Measurements from ENCODE around the gene MRGPRX2. TPM values are rescaled to one million over a fixed set of nuclear protein-coding genes. Genes with fewer than 3 reads are reported as not detected.

MRGPRX2 gene
- total RNA-seq, 2 experiments from 2014 or later = not detected

- Histone ChIP-seq H3K36me3 (ENCODE audit: insufficient read depth, low read length) (no peaks in the 10 kb centered on the region), H3K27ac (ENCODE audit: low read depth in 1 of 2, low read length in 2 of 2) (no peak overlapping the region), H3K9me3 (ENCODE audit: control insufficient read depth in 1 of 2, insufficient read depth in 1 of 2, low read length in 2 of 2) (no peaks in the 10 kb centered on the region), H3K4me1 (ENCODE audit: insufficient read depth, low read length) (no peaks in the 10 kb centered on the region), H3K4me3 (ENCODE audit: low read length) (no peak overlapping the region), H3K27me3 (ENCODE audit: control insufficient read depth in 1 of 2, insufficient read depth in 2 of 2, low read length in 2 of 2) (peaks cover 4 to 11% of the 10 kb centered on the region in 2 experiments)
- POLR2A ChIA-PET = no interaction called here
- ATAC-seq (ENCODE audit: poor library complexity) (no peak), DNase-seq (no peak)
- Mint-ChIP-seq H3K4me3 (no peak overlapping the region), H3K27ac (no peak overlapping the region), H3K9me3 (peaks cover 3% of the 10 kb centered on the region), H3K27me3 (peaks cover 71% of the 10 kb centered on the region), H3K36me3 (ENCODE audit: low read depth) (no peaks in the 10 kb centered on the region), H3K4me1 (ENCODE audit: low read depth) (no peaks in the 10 kb centered on the region)
- TF ChIP-seq CTCF (IDR thresholded peaks at IDR 0.05) = no peak
- intact Hi-C loops (cut with DNase I, micrococcal nuclease) = no loop called here
- CTCF ChIA-PET = no interaction called here
Observed at GRCh38 chr11:19026862-19027261, 33.7 kb downstream of the MRGPRX2 start.

GRCh38 chr11:19025481-19026406, 34.8 kb downstream of the MRGPRX2 start:
- H3K27ac ChIP-seq (ENCODE audit: low read depth in 1 of 2, low read length in 2 of 2) = no peak overlapping the region
- H3K36me3 Mint-ChIP-seq (ENCODE audit: low read depth) = no peaks in the 10 kb centered on the region
- CTCF ChIA-PET = no interaction called here
- no peaks in the 10 kb centered on the region for H3K9me3 ChIP-seq (ENCODE audit: control insufficient read depth in 1 of 2, insufficient read depth in 1 of 2, low read length in 2 of 2)
- no peak for TF ChIP-seq CTCF (IDR thresholded peaks at IDR 0.05)
- peaks cover 75% of the 10 kb centered on the region for H3K27me3 Mint-ChIP-seq
- no peak overlapping the region for H3K4me3 Mint-ChIP-seq
- ATAC-seq (ENCODE audit: poor library complexity) (no peak), DNase-seq (no peak)
- POLR2A ChIA-PET = no interaction called here
- peaks cover 4 to 11% of the 10 kb centered on the region in 2 experiments for H3K27me3 ChIP-seq (ENCODE audit: control insufficient read depth in 1 of 2, insufficient read depth in 2 of 2, low read length in 2 of 2)
- no peak overlapping the region for H3K27ac Mint-ChIP-seq
- intact Hi-C loops (cut with DNase I, micrococcal nuclease) = no loop called here
- H3K4me1 ChIP-seq (ENCODE audit: insufficient read depth, low read length) = no peaks in the 10 kb centered on the region
- H3K36me3 ChIP-seq (ENCODE audit: insufficient read depth, low read length) = no peaks in the 10 kb centered on the region
- H3K9me3 Mint-ChIP-seq = peaks cover 3% of the 10 kb centered on the region
- H3K4me1 Mint-ChIP-seq (ENCODE audit: low read depth) = no peaks in the 10 kb centered on the region
- no peak overlapping the region for H3K4me3 ChIP-seq (ENCODE audit: low read length)

DNA sequence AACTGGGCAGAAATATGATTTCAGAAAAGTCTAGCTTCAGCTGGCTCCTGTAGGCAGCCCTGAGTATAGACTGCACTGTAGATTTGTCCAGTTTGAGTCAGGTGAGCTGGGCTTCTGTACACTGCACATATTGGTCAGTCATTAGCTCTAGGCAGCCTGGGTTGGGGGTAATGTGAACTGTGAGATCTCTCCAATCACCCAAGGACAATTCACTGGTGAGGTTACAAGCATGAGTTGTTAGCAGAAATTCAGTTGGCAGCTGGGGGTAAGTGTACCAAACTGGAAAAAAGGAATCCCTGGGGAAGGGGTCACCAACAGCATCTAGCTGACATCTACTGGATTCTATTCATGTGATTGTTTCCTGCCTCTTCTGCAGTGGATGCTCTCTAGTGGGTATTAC, 39.7 kb downstream of the MRGPRX2 start:
- Mint-ChIP-seq H3K36me3 (ENCODE audit: low read depth) (no peaks in the 10 kb centered on the region), H3K4me3 (no peak overlapping the region), H3K27ac (no peak overlapping the region), H3K27me3 (peaks cover 62% of the 10 kb centered on the region), H3K4me1 (ENCODE audit: low read depth) (no peaks in the 10 kb centered on the region), H3K9me3 (no peaks in the 10 kb centered on the region)
- Histone ChIP-seq H3K36me3 (ENCODE audit: insufficient read depth, low read length) (no peaks in the 10 kb centered on the region), H3K9me3 (ENCODE audit: control insufficient read depth in 1 of 2, insufficient read depth in 1 of 2, low read length in 2 of 2) (no peaks in the 10 kb centered on the region), H3K4me3 (ENCODE audit: low read length) (no peak overlapping the region), H3K27me3 (ENCODE audit: control insufficient read depth in 1 of 2, insufficient read depth in 2 of 2, low read length in 2 of 2) (peaks cover 3 to 17% of the 10 kb centered on the region in 2 experiments), H3K4me1 (ENCODE audit: insufficient read depth, low read length) (no peaks in the 10 kb centered on the region), H3K27ac (ENCODE audit: low read depth in 1 of 2, low read length in 2 of 2) (no peak overlapping the region)
- intact Hi-C loops (cut with DNase I, micrococcal nuclease) = no loop called here
- no peak for TF ChIP-seq CTCF (IDR thresholded peaks at IDR 0.05)
- ChIA-PET CTCF (no interaction called here), POLR2A (no interaction called here)
- DNase-seq = no peak
- no peak for ATAC-seq (ENCODE audit: poor library complexity)
